SJSA1 (cell line): ENCODE data around the gene FAR2. TPM values are rescaled to one million over a fixed set of nuclear protein-coding genes. Genes with fewer than 3 reads are reported as not detected.

Source experiments
- DNase-seq, 2 experiments: peaks; one replicate each; pipeline ENCODE4 v3.0.0-alpha.2; 2015 to 2020; ENCODE audit warnings: low spot score in 2 of 2, low read depth in 1 of 2
- H3K27ac ChIP-seq: fragments of 250-450 bp; sonication (Bioruptor Pico); 2 replicates; pipeline ENCODE4 v1.5.1; 2020; ENCODE audit warnings: mild to moderate bottlenecking, moderate library complexity
- H3K27me3 ChIP-seq: fragments of 250-450 bp; sonication (Bioruptor Pico); replicated peaks from 2 replicates; pipeline ENCODE4 v1.5.1; 2020; ENCODE audit warnings: mild to moderate bottlenecking, moderate library complexity
- H3K36me3 ChIP-seq: fragments of 250-450 bp; sonication (Bioruptor Pico); 2 replicates; pipeline ENCODE4 v1.5.1; 2020; ENCODE audit warnings: mild to moderate bottlenecking
- H3K4me1 ChIP-seq: fragments of 250-450 bp; sonication (Bioruptor Pico); replicated peaks from 2 replicates; pipeline ENCODE4 v1.6.1; 2021; ENCODE audit warnings: mild to moderate bottlenecking
- H3K4me3 ChIP-seq: fragments of 250-450 bp; sonication (Bioruptor Pico); 2 replicates; pipeline ENCODE4 v1.5.1; 2020; ENCODE audit warnings: mild to moderate bottlenecking
- H3K9me3 ChIP-seq: fragments of 250-450 bp; sonication (Bioruptor Pico); replicated peaks from 2 replicates; pipeline ENCODE4 v1.5.1; 2020; ENCODE audit warnings: mild to moderate bottlenecking
- total RNA-seq: library from RNA; depleted of rRNA; stranded (reverse); fragments of >200 nt; shearing (Covaris generic); gene quantifications from 2 replicates; pipeline ENCODE4 v1.2.3, GENCODE V29; 2014

FAR2 gene
- total RNA-seq, 1 experiment from 2014 or later = 1.7 TPM

DNA sequence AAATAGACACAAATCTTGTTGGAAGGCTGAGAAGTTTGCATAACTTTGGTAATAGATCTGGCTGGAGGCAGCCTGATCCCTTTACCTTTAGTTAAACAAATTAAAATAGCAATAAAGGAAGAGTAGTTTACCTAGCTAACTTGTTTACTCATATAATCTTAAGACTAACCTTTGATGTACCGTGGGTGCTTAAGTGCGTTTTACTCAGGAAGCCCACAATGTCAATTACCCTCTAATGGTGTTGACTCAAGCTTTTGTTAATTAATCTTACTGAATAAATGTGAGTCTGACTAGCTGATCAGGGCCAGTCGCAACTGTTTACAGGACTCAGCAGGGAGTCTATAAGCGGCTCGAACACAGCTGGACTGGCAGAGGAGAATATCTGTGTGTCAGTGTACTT is 51.5 kb downstream of the FAR2 start:
- H3K4me3 ChIP-seq = no peak overlapping the region
- H3K27me3 ChIP-seq = no peaks in the 10 kb centered on the region
- no peaks in the 10 kb centered on the region for H3K4me1 ChIP-seq
- DNase-seq = no peak
- no peaks in the 10 kb centered on the region for H3K9me3 ChIP-seq
- H3K27ac ChIP-seq = no peak overlapping the region
- no peaks in the 10 kb centered on the region for H3K36me3 ChIP-seq

DNA sequence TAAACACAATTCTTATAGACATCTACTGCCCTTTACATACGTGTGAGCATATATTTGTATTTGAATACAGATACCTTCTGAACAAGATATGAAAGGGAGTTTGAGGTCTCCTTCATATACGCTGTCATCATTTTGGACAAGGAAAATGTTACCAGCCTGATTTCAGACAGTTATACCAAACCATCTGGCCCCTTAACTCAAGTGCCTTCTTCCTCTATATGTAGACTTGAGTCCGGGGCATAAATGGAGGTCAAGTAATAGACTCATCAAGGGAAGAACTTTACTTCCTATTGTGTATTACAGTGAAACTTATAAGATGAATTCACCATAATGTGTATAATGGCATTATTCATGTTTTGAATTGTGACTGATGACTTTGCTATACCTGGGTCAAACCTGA is 52.2 kb downstream of the FAR2 start:
- Histone ChIP-seq H3K4me1 (no peaks in the 10 kb centered on the region), H3K9me3 (no peaks in the 10 kb centered on the region), H3K27ac (no peak overlapping the region), H3K4me3 (no peak overlapping the region), H3K27me3 (no peaks in the 10 kb centered on the region), H3K36me3 (no peaks in the 10 kb centered on the region)
- no peak for DNase-seq

GRCh38 chr12:29201746-29202145 is 52.7 kb downstream of the FAR2 start:
- H3K4me3 ChIP-seq = no peak overlapping the region
- H3K36me3 ChIP-seq = no peaks in the 10 kb centered on the region
- H3K4me1 ChIP-seq = no peaks in the 10 kb centered on the region
- H3K9me3 ChIP-seq = no peaks in the 10 kb centered on the region
- no peaks in the 10 kb centered on the region for H3K27me3 ChIP-seq
- DNase-seq = no peak
- no peak overlapping the region for H3K27ac ChIP-seq

DNA sequence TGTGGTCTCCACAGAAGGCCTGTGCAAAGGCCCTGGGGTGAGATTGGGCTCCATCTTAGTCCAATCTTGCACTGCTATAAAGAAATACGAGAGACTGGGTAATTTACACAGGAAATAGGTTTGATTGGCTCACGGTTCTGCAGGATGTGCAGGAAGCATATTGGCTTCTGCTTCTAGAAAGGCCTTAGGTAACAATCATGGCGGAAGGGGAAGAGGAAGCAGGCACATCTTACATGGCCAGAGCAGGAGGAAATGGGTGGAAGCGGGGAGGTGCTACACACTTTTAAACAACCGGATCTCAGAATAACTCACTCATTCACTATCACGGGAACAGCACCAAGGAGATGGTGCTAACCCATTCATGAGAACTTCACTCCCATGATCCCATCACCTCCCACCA is 55.4 kb downstream of the FAR2 start:
- Histone ChIP-seq H3K4me3 (no peak overlapping the region), H3K27ac (no peak overlapping the region), H3K36me3 (no peaks in the 10 kb centered on the region), H3K27me3 (no peaks in the 10 kb centered on the region), H3K4me1 (no peaks in the 10 kb centered on the region), H3K9me3 (no peaks in the 10 kb centered on the region)
- DNase-seq = no peak

DNA sequence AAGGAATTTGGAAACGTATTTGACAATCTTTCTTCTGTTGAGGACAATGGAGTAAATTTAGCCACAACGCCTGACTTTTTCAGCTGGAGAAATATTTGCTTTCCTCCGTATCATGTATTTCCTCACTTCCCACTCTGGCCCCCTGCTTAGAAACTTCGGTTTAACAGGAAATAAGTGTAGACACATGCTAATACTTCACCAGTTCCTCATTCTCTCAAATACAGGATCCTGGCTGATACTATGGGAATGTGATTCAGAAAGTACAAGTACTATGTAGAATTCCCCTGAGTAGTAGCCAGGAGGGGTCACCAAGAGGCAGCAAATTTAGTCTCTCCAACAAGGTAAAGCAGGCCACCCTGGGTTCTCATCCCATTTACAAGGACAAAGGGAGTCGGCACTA is 58.0 kb downstream of the FAR2 start:
- Histone ChIP-seq H3K9me3 (no peaks in the 10 kb centered on the region), H3K4me3 (no peak overlapping the region), H3K27me3 (no peaks in the 10 kb centered on the region), H3K36me3 (no peaks in the 10 kb centered on the region), H3K4me1 (no peaks in the 10 kb centered on the region), H3K27ac (no peak overlapping the region)
- DNase-seq = no peak

DNA sequence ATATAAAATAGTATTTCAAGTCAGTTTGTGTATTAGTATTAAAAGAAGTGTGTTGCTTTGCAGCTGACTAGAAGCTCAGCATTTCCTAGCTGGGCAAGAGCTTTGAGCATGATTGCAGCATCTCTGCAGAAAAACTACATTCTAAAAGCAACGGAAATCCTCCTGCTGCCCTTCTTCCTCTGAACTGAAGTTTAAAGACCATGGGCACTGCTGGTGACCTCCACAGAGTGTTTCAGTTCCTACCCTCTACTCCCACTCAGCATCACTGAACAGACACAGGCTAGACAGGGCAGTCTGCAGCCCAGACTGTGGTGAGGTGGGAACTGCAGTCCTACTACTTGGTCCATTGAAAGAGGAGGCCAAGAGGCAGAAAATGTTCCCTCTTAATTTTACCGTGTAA is 59.0 kb downstream of the FAR2 start:
- H3K4me1 ChIP-seq = no peaks in the 10 kb centered on the region
- no peak overlapping the region for H3K27ac ChIP-seq
- no peak for DNase-seq
- no peak overlapping the region for H3K4me3 ChIP-seq
- H3K36me3 ChIP-seq = no peaks in the 10 kb centered on the region
- no peaks in the 10 kb centered on the region for H3K9me3 ChIP-seq
- no peaks in the 10 kb centered on the region for H3K27me3 ChIP-seq

GRCh38 chr12:29208936-29209701 is 60.0 kb downstream of the FAR2 start:
- Histone ChIP-seq H3K4me1 (no peaks in the 10 kb centered on the region), H3K36me3 (no peaks in the 10 kb centered on the region), H3K9me3 (no peaks in the 10 kb centered on the region), H3K27ac (no peak overlapping the region), H3K27me3 (no peaks in the 10 kb centered on the region), H3K4me3 (no peak overlapping the region)
- DNase-seq = no peak

- DNase-seq = no peak
- H3K27me3 ChIP-seq = no peaks in the 10 kb centered on the region
- no peaks in the 10 kb centered on the region for H3K9me3 ChIP-seq
- H3K36me3 ChIP-seq = no peaks in the 10 kb centered on the region
- no peak overlapping the region for H3K27ac ChIP-seq
- H3K4me1 ChIP-seq = no peaks in the 10 kb centered on the region
- no peak overlapping the region for H3K4me3 ChIP-seq
Observed at GRCh38 chr12:29211696-29212095, 62.6 kb downstream of the FAR2 start.

GRCh38 chr12:29212682-29213403 is 63.8 kb downstream of the FAR2 start:
- no peaks in the 10 kb centered on the region for H3K9me3 ChIP-seq
- no peak overlapping the region for H3K27ac ChIP-seq
- H3K4me1 ChIP-seq = no peaks in the 10 kb centered on the region
- H3K36me3 ChIP-seq = no peaks in the 10 kb centered on the region
- H3K4me3 ChIP-seq = no peak overlapping the region
- H3K27me3 ChIP-seq = no peaks in the 10 kb centered on the region
- no peak for DNase-seq

- Histone ChIP-seq H3K36me3 (no peaks in the 10 kb centered on the region), H3K4me1 (no peaks in the 10 kb centered on the region), H3K27me3 (no peaks in the 10 kb centered on the region), H3K9me3 (no peaks in the 10 kb centered on the region), H3K27ac (no peak overlapping the region), H3K4me3 (no peak overlapping the region)
- DNase-seq = no peak
Observed at GRCh38 chr12:29216266-29216665, 67.2 kb downstream of the FAR2 start.

DNA sequence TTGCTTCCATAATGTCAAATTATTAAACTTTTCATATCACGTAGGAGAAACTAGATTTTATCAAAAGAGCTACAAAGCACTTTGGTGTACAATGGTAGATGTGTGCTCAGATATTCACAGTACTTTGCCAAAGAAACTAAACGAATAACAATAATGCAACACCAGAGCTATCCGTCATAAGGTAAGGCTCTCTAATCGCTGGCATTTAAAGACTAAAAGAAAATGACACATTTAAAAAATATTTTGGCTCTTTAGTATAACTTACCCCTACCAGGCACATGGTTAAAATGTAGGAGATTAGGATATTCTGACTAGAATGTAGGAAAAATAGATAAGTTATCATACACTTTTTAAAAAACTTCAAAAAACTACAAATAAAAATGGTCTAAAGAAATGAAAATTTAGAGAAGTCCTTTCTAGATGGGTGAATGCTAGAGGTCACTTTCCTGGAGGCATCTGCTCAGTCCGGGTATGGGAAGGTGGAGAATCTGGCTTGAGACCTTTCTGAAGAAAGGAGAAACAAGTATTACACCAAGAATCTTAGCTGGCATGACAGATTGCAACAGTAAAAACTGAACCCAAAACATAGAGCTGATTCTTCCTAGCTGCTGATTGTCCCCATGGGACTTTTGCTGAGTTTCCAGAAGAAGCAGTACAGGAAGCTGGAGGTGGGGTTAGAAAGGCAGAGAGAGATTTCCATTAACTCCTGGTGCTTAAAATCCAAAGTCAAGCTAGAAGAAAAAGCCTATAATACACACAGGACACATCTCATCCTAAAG is 67.9 kb downstream of the FAR2 start:
- Histone ChIP-seq H3K27ac (no peak overlapping the region), H3K4me3 (no peak overlapping the region), H3K9me3 (no peaks in the 10 kb centered on the region), H3K27me3 (no peaks in the 10 kb centered on the region), H3K4me1 (no peaks in the 10 kb centered on the region), H3K36me3 (no peaks in the 10 kb centered on the region)
- DNase-seq = no peak

- Histone ChIP-seq H3K36me3 (no peaks in the 10 kb centered on the region), H3K27ac (no peak overlapping the region), H3K4me3 (no peak overlapping the region), H3K9me3 (no peaks in the 10 kb centered on the region), H3K4me1 (no peaks in the 10 kb centered on the region), H3K27me3 (0 out of 2 replicates have a peak, but pooled peaks cover 3% of the 10 kb centered on the region)
- DNase-seq = no peak
Observed at GRCh38 chr12:29220632-29221336, 71.7 kb downstream of the FAR2 start.

- no peaks in the 10 kb centered on the region for H3K36me3 ChIP-seq
- no peak overlapping the region for H3K27ac ChIP-seq
- H3K9me3 ChIP-seq = no peaks in the 10 kb centered on the region
- H3K4me1 ChIP-seq = no peaks in the 10 kb centered on the region
- H3K27me3 ChIP-seq = 0 out of 2 replicates have a peak, but pooled peaks cover 3% of the 10 kb centered on the region
- H3K4me3 ChIP-seq = no peak overlapping the region
- DNase-seq = no peak
Observed at GRCh38 chr12:29222200-29222599, 73.1 kb downstream of the FAR2 start.
